Urinary bladder (tissue), 4 donors: Measurements from ENCODE around the gene EDNRA. TPM values are rescaled to one million over a fixed set of nuclear protein-coding genes. Genes with fewer than 3 reads are reported as not detected.

Source experiments
- DNase-seq: peaks from one replicate; pipeline ENCODE4 v3.0.0-alpha.2; 2015; ENCODE audit errors: extremely low spot score
- H3K27ac ChIP-seq: one replicate; pipeline ENCODE4 v1.5.1; 2013; ENCODE audit warnings: low read depth, mild to moderate bottlenecking, moderate library complexity
- H3K36me3 ChIP-seq: one replicate; pipeline ENCODE4 v1.6.1; 2013; ENCODE audit warnings: mild to moderate bottlenecking, moderate library complexity; ENCODE audit not compliant: insufficient read depth
- H3K4me1 ChIP-seq: one replicate; pipeline ENCODE4 v1.6.1; 2013; ENCODE audit warnings: mild to moderate bottlenecking, moderate library complexity; ENCODE audit not compliant: insufficient read depth
- H3K4me3 ChIP-seq: one replicate; pipeline ENCODE4 v1.5.1; 2013; ENCODE audit warnings: low read depth, low read length
- WGBS: extraction: QIAGEN DNeasy Blood & Tissue Kit; methylation state at CpG from one replicate; pipeline ENCODE4 v1.1.7; 2013; 5-methylcytosine and 5-hydroxymethylcytosine counted together
- polyA plus RNA-seq: library from polyadenylated mRNA; stranded (reverse); fragments of 200-250 nt; gene quantifications from one replicate; pipeline ENCODE4 v1.2.3, GENCODE V29; 2013
- total RNA-seq: library from RNA; depleted of rRNA; stranded (reverse); fragments of >200 nt; gene quantifications from one replicate; pipeline ENCODE4 v1.2.3, GENCODE V29; 2014
- donor health status: healthy with polysubstance abuse.
- donor health status: healthy.

The EDNRA gene
- total and polyA plus RNA-seq, 2 donors: 30.1 to 98.1 TPM

DNA sequence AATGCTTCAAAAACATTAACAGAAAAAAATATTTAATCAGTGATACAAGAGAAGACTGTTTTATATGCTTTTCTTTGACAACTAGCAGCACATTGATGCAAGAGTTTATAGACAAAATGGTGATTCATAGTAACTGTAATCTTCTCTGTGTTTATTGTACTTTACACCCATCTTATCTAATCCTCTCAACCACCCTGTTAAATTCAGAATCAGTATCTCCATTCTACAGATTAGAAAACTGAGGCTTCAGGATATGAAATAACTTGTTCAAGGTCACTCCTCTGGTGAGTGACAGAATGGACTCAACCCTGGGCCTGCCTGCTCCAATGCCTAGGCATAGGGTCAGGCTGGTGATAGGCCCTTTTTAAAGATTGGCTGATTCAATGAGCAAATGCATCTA lies 110.2 kb downstream of the EDNRA start:
- Histone ChIP-seq H3K4me3 (no peak overlapping the region), H3K4me1 (no peaks in the 10 kb centered on the region), H3K27ac (no peak overlapping the region), H3K36me3 (no peaks in the 10 kb centered on the region)
- no peak for DNase-seq

- 69% methylated on average over 5 of the region's 5 CpGs for WGBS
- Histone ChIP-seq H3K36me3 (no peaks in the 10 kb centered on the region), H3K4me1 (no peaks in the 10 kb centered on the region), H3K4me3 (no peak overlapping the region), H3K27ac (no peak overlapping the region)
- no peak for DNase-seq
Observed at GRCh38 chr4:147594107-147594506, 113.2 kb downstream of the EDNRA start.

Other genes with a start within 250 kb of the EDNRA start
- gene TMEM184C, start 136.3 kb downstream of the EDNRA start, total RNA-seq: 37.0 TPM
- 17.3 TPM for gene TMEM184C, start 136.3 kb downstream of the EDNRA start, polyA plus RNA-seq
- 25.4 TPM for gene PRMT9, start 203.1 kb downstream of the EDNRA start, total RNA-seq
- gene PRMT9, start 203.1 kb downstream of the EDNRA start, polyA plus RNA-seq: 7.0 TPM